Ishikawa (cell line): Measurements from ENCODE around the gene FAM135A.

Experiments
- CEBPB ChIP-seq: IDR thresholded peaks from 2 replicates; pipeline ENCODE4 v1.6.1; 2012
- EGR1 ChIP-seq: IDR thresholded peaks from 2 replicates; pipeline ENCODE4 v1.6.1; 2012
- EP300 ChIP-seq: IDR thresholded peaks from 2 replicates; pipeline ENCODE4 v1.6.1; 2012; ENCODE audit warnings: borderline replicate concordance
- FOXM1 ChIP-seq: IDR thresholded peaks from 2 replicates; pipeline ENCODE4 v1.6.1; 2012; ENCODE audit warnings: low read depth, borderline replicate concordance
- NFIC ChIP-seq: IDR thresholded peaks from 2 replicates; pipeline ENCODE4 v1.6.1; 2012
- RAD21 ChIP-seq: IDR thresholded peaks from 2 replicates; pipeline ENCODE4 v1.6.1; 2012; ENCODE audit warnings: low read depth
- REST ChIP-seq: IDR thresholded peaks from 2 replicates; pipeline ENCODE4 v1.6.1; 2012; ENCODE audit warnings: low read depth, mild to moderate bottlenecking
- TAF1 ChIP-seq: IDR thresholded peaks from 2 replicates; pipeline ENCODE4 v1.6.1; 2012; ENCODE audit warnings: low read depth, mild to moderate bottlenecking
- TCF12 ChIP-seq: IDR thresholded peaks from 2 replicates; pipeline ENCODE4 v1.6.1; 2012; ENCODE audit warnings: low read depth
- TEAD4 ChIP-seq: IDR thresholded peaks from 2 replicates; pipeline ENCODE4 v1.6.1; 2012
- USF1 ChIP-seq: IDR thresholded peaks from 2 replicates; pipeline ENCODE4 v1.6.1; 2012
- YY1 ChIP-seq: IDR thresholded peaks from 2 replicates; pipeline ENCODE4 v1.6.1; 2012; ENCODE audit warnings: low read depth
- ZBTB7A ChIP-seq: IDR thresholded peaks from 2 replicates; pipeline ENCODE4 v1.6.1; 2012; ENCODE audit warnings: low read depth
- TF ChIP-seq, protein P1 (sequence below): IDR thresholded peaks from 2 replicates; pipeline ENCODE4 v1.6.1; 2012

GRCh38 chr6:70527071-70527737 is 113.9 kb downstream of the FAM135A start:
- no peak for TF ChIP-seq EP300
- no peak for TF ChIP-seq TEAD4
- TF ChIP-seq RAD21 = no peak
- TF ChIP-seq ZBTB7A = no peak
- TF ChIP-seq, protein P1, sequence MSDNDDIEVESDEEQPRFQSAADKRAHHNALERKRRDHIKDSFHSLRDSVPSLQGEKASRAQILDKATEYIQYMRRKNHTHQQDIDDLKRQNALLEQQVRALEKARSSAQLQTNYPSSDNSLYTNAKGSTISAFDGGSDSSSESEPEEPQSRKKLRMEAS = no peak
- no peak for TF ChIP-seq TCF12
- TF ChIP-seq REST = no peak
- TF ChIP-seq EGR1 = no peak
- TF ChIP-seq TAF1 = no peak
- TF ChIP-seq FOXM1 = no peak
- no peak for TF ChIP-seq NFIC
- TF ChIP-seq CEBPB = no peak
- no peak for TF ChIP-seq USF1
- no peak for TF ChIP-seq YY1
